GM18507 (cell line): ENCODE measurements around the gene CANT1.
"Not testable (repeated sequence)": the region's sequence is repeated elsewhere in the genome, so short reads cannot be mapped to it uniquely, and the experiment has no call there.

Source experiments
- DNase-seq: peaks from one replicate; pipeline ENCODE4 v3.0.0; 2011; ENCODE audit warnings: low read depth; ENCODE audit not compliant: insufficient read length; ENCODE audit errors: extremely low spot score
- FAIRE-seq: peaks from 2 replicates; lab custom pipeline; 2011; peaks lifted over from hg19 to GRCh38; lab: Jason Lieb, UNC

Gene CANT1

DNA sequence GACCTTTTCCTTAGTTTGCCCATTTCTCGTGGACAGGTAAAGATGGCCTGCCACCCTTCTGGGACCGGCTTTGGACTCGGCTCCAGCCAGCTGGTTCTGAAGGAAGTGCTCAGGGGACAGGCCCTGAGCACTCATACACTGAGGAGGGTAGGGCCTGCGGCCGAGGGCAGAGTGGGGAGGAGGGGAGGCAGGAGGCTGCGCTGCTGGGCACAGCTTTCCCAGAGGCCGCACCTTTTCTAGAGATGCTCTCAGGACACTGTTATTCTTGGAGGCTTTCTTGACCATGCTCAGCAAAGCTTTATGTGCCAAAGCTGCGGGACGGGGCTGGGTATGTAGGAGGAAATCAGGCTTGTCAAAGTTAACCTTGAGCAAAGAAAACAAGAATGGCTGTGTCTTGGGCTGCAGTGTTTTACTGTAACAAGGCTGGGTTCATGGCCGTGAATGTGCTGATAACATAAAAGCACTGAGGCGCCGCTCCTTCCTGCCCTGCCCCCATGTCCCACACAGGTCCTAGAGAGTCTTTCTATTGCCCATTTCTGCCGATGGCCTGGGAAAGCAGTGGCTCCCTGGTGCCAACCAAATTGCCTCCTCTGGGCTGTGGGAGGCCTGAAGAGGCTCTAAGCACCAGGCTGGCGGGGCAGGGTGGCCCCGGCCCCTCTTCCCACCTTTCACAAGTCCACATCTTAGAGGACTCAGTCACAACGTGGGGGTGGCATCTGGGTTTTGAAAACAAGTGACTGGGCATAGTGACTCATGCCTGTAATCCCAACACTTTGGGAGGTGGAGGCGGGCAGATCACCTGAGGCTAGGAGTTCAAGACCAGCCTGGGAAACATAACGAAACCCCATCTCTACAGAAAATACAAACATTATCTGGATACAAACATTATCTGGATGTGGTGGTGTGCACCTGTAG lies 62.1 kb downstream of the CANT1 start:
- no peak for DNase-seq
- no peak for FAIRE-seq

DNA sequence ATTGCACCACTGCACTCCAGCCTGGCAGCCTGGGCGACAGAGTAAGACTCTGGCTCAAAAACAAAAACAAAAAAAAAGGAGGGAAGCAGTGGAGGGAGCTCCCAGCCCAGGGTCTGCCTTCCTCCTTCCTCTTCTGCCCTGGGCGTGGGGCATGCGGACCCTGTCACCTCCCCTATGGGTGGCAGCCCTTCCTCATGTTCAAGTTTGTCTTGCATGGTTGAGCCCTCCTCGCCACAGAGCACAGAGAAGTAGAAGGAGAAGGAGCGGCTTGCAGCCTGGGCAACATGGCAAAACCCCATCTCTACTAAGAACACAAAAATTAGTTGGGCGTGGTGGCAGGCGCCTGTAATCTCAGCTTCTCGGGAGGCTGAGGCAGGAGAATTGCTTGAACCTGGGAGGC lies 62.9 kb downstream of the CANT1 start:
- DNase-seq (no peak), FAIRE-seq (no peak)

DNA sequence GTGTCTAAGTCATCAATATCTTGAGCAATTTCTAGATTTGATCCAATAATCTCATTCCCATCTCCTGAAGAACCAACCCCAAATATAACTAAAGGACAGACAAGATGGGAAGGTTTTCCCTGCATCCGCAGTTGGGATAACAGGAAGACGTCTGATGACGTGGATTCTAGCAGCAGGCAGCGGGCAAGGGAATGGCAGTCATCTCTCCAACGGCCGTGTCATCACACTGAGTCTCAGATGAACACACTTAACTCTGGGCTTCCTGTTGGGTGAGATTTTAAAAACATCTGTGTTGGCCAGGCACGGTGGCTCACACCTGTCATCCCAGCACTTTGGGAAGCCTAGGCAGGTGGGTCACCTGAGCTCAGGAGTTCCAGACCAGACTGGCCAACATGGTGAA lies 63.4 kb downstream of the CANT1 start:
- FAIRE-seq (no peak), DNase-seq (no peak)

DNA sequence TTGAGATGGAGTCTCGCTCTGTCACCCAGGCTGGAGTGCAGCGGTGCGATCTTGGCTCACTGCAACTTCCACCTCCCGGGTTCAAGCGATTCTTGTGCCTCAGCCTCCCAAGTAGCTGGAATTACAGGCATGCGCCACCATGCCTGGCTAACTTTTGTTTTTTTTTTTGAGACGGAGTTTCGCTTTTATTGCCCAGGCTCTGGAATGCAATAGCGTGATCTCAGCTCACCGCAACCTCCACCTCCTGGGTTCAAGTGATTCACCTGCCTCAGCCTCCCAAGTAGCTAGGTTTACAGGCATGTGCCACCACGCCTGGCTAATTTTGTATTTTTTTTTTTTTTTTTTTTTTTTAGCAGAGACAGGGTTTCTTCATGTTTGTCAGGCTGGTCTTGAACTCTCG lies 64.1 kb downstream of the CANT1 start:
- DNase-seq, FAIRE-seq: not testable (repeated sequence)

DNA sequence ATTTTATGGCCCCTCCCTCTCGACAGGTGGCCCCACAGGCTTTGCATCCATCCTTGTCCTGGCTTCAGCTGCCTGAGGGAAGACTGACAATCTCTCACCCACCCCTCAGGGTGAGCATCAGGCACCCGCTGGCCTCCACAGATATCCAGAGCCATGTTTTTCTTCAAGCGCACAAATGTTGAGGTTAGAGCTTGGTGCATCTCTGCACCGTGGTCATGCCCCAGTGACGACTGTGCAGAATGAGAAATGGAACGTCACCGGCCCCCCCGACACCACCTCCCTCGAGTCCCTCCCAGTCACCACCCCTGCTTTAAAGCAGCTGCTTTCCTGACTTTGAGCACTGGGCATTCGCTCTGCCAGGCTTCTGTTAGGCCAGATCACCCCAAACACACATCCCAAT lies 64.6 kb downstream of the CANT1 start:
- FAIRE-seq (no peak), DNase-seq (no peak)

DNA sequence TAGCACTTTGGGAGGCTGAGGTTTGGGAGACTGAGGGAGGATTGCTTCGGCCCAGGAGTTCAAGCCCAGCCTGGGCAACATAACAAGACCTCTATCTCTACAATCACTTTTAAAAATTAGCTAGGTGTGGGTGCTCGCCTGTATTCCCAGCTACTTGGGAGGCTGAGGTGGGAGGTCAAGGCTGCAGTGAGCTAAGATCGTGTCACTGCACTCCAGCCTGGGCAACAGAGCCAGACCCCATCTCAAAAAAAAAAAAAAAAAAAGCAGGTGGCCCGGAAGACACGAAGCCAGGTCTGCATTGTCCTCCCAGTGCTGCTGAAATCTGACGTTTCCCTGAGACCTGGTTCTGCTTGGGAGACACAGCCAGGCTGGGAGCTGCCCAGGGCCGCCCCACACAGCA lies 65.5 kb downstream of the CANT1 start:
- DNase-seq = no peak
- FAIRE-seq = no peak
